OCI-LY1 (cell line): Measurements from ENCODE around the gene ZNF609.

ENCODE experiments used
- CTCF ChIP-seq: fragments of 200-600 bp; sonication (generic), shearing (Covaris generic); IDR thresholded peaks from 2 replicates; pipeline ENCODE4 v1.5.1; 2017; ENCODE audit warnings: mild to moderate bottlenecking, antibody characterized with exemption, low read length, moderate library complexity, mixed read lengths
- EZH2 ChIP-seq: fragments of 200-600 bp; sonication (generic), shearing (Covaris generic); IDR thresholded peaks from 2 replicates; pipeline ENCODE4 v1.8.0; 2017; ENCODE audit warnings: borderline replicate concordance, mixed run types, mild to moderate bottlenecking, antibody characterized with exemption, low read length, moderate library complexity, mixed read lengths

- TF ChIP-seq EZH2, result no peak
- TF ChIP-seq CTCF, result no peak
Measured at GRCh38 chr15:64599716-64600115, 139.3 kb downstream of the ZNF609 start.
